GM21576 (cell line): Measurements from ENCODE around the gene CD80.
"Not testable (repeated sequence)": the region's sequence is repeated elsewhere in the genome, so short reads cannot be mapped to it uniquely, and the experiment has no call there.

Experiments
- ATAC-seq: cut with Tn5 transposase; IDR thresholded peaks from one replicate; pipeline ENCODE4 v1.9.1; 2021; ENCODE audit warnings: mild to moderate bottlenecking, moderate library complexity; ENCODE audit not compliant: unreplicated experiment

Gene CD80

GRCh38 chr3:119585208-119585607 is 25.8 kb upstream of the CD80 start:
- ATAC-seq, result no peak

GRCh38 chr3:119582178-119582577 is 22.8 kb upstream of the CD80 start:
- no peak for ATAC-seq

- peak; percentile 61 for ATAC-seq
Observed at GRCh38 chr3:119580067-119580760, 20.8 kb upstream of the CD80 start.

- ATAC-seq, result peak; percentile 60
Observed at GRCh38 chr3:119579366-119580066, 20.1 kb upstream of the CD80 start, which contains the start of gene ADPRH. TSS of gene ADPRH (plus strand) at chr3:119579492. CDS start at chr3:119582170, 2,678 bp downstream.

- no peak for ATAC-seq
Observed at GRCh38 chr3:119575507-119575906, 16.1 kb upstream of the CD80 start.

GRCh38 chr3:119571688-119572087 is 12.3 kb upstream of the CD80 start:
- ATAC-seq, result no peak

GRCh38 chr3:119571230-119571629 is 11.8 kb upstream of the CD80 start:
- no peak for ATAC-seq

- peak; percentile 73 for ATAC-seq
Observed at GRCh38 chr3:119570229-119570628, 10.8 kb upstream of the CD80 start.

- ATAC-seq, result no peak
Observed at GRCh38 chr3:119569156-119569555, 9.7 kb upstream of the CD80 start.

GRCh38 chr3:119563334-119563733 is 3.9 kb upstream of the CD80 start:
- not testable (repeated sequence) for ATAC-seq

- ATAC-seq, result peak; percentile 70
Observed at GRCh38 chr3:119562307-119562961, 3.0 kb upstream of the CD80 start.

- ATAC-seq, result no peak
Observed at GRCh38 chr3:119560160-119560559, 746 bp upstream of the CD80 start.

- ATAC-seq, result no peak
Observed at GRCh38 chr3:119558626-119559317, 642 bp downstream of the CD80 start.

- ATAC-seq, result no peak
Observed at GRCh38 chr3:119557877-119558269, 1.5 kb downstream of the CD80 start.

GRCh38 chr3:119557192-119557876 is 2.1 kb downstream of the CD80 start:
- no peak for ATAC-seq

- no peak for ATAC-seq
Observed at GRCh38 chr3:119555929-119556328, 3.5 kb downstream of the CD80 start.

- ATAC-seq, result no peak
Observed at GRCh38 chr3:119555309-119555735, 4.1 kb downstream of the CD80 start.

- no peak for ATAC-seq
Observed at GRCh38 chr3:119553823-119554415, 5.5 kb downstream of the CD80 start.

GRCh38 chr3:119552928-119553327 is 6.5 kb downstream of the CD80 start:
- ATAC-seq, result not testable (repeated sequence)

GRCh38 chr3:119551598-119551997 is 7.8 kb downstream of the CD80 start:
- no peak for ATAC-seq
